ENCODE measurements around the gene TBX1. TPM values are rescaled to one million over a fixed set of nuclear protein-coding genes. Genes with fewer than 3 reads are reported as not detected.

The TBX1 gene
- total RNA-seq, 1 experiment from 2014 or later: 12.8 TPM

DNA sequence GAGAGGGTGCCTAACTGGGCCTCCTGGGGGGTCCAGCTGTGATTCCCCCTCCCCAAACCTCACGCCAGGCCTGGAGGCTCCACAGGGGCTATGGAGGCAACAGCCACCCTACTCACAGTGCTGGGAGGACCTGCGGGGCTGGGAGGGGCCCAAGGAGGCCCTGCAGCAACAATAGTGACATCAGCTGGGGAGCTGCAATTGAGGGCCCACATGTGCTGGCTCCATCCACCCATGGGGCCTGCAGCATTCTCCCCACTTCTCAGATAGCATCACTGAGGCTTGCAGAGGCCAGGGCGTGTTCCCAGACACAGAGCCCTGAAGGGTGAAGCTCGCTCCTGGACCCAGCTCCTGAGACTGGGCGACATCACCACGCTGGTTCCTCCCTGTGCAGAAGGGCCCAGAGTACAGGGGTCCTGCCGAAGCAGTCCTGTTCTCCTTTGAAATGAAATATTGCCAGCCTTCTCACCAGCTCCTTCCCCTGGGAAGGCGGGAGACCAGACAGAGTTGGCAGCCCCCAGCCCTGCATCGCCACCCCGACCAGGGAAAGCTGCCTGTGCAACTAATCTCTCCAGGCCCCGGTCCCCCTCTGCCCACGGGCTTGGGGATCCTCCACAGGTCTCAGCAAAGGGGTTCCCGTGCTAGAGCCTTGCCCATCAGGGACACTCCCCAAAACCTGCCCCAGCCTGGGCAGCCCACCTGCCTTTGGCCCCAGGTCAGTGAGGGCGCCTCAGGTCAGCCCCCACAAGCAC, 8.9 kb upstream of the TBX1 start (continued):
- TF ChIP-seq, protein P1, sequence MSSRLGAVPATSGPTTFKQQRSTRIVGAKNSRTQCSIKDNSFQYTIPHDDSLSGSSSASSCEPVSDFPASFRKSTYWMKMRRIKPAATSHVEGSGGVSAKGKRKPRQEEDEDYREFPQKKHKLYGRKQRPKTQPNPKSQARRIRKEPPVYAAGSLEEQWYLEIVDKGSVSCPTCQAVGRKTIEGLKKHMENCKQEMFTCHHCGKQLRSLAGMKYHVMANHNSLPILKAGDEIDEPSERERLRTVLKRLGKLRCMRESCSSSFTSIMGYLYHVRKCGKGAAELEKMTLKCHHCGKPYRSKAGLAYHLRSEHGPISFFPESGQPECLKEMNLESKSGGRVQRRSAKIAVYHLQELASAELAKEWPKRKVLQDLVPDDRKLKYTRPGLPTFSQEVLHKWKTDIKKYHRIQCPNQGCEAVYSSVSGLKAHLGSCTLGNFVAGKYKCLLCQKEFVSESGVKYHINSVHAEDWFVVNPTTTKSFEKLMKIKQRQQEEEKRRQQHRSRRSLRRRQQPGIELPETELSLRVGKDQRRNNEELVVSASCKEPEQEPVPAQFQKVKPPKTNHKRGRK (CRISPR knock-in tag; IDR thresholded peaks at IDR 0.05; ENCODE audit: borderline replicate concordance): no peak
- no peak for TF ChIP-seq NFE2L1 (CRISPR knock-in tag; IDR thresholded peaks at IDR 0.05)

DNA sequence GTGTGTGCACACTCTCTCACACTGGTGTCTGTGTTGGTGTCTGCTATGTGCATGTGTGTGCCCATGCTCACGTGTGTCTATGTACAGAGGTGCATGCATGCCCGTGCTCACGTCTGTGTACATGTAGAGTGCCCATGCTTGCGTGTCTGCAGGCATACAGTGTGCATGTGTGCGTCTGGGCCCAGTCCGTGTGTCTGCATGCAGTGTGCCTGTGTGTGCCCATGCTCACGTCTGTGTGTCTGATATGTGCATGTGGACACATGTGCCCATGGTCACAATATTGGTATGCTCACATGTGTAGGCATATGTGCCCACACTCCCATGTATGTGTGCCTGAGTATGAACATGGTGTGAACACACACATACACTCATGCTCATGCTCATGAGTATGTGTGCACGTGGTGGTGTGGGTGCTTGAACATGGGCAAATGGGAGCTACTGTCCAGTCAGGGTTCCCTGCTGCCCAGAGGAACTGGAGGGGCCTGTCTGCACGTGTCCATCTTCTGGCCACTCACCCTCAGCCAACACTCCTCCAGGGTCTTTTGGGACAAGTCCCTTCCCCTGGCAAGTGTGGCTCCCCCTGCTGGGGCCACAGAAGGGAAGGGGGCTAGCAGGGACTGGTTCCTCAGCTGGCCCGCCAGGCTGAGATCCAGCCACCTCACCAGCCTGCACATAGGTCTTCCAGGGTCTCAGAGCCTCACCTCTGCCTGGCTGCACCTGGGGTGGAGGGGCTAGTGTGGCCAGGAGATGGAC, 7.3 kb upstream of the TBX1 start:
- H3K4me1 Mint-ChIP-seq: peaks cover 13% of the 10 kb centered on the region
- ATAC-seq: 0 out of 2 replicates have a peak, but pooled peaks have one; percentile 8
- no peaks in the 10 kb centered on the region for H3K9me3 Mint-ChIP-seq
- CTCF ChIA-PET: interaction anchor here (0.6 to 7.5 kb wide), 15 partner anchors 8 to 399 kb away, joined by 3 to 110 read pairs (median 5); partner anchors contain the start of gene GP1BB
- POLR2A ChIA-PET: no interaction called here
- H3K27ac Mint-ChIP-seq: no peak overlapping the region
- no peak overlapping the region for H3K4me3 Mint-ChIP-seq
- DNase-seq (ENCODE audit: low spot score): peak; percentile 48
- peaks cover 67% of the 10 kb centered on the region for H3K27me3 Mint-ChIP-seq (ENCODE audit: low read depth)
- H3K36me3 Mint-ChIP-seq: no peaks in the 10 kb centered on the region
- no peak for TF ChIP-seq FOXJ3 (CRISPR knock-in tag; IDR thresholded peaks at IDR 0.05; ENCODE audit: borderline replicate concordance)
- TF ChIP-seq, protein P2, sequence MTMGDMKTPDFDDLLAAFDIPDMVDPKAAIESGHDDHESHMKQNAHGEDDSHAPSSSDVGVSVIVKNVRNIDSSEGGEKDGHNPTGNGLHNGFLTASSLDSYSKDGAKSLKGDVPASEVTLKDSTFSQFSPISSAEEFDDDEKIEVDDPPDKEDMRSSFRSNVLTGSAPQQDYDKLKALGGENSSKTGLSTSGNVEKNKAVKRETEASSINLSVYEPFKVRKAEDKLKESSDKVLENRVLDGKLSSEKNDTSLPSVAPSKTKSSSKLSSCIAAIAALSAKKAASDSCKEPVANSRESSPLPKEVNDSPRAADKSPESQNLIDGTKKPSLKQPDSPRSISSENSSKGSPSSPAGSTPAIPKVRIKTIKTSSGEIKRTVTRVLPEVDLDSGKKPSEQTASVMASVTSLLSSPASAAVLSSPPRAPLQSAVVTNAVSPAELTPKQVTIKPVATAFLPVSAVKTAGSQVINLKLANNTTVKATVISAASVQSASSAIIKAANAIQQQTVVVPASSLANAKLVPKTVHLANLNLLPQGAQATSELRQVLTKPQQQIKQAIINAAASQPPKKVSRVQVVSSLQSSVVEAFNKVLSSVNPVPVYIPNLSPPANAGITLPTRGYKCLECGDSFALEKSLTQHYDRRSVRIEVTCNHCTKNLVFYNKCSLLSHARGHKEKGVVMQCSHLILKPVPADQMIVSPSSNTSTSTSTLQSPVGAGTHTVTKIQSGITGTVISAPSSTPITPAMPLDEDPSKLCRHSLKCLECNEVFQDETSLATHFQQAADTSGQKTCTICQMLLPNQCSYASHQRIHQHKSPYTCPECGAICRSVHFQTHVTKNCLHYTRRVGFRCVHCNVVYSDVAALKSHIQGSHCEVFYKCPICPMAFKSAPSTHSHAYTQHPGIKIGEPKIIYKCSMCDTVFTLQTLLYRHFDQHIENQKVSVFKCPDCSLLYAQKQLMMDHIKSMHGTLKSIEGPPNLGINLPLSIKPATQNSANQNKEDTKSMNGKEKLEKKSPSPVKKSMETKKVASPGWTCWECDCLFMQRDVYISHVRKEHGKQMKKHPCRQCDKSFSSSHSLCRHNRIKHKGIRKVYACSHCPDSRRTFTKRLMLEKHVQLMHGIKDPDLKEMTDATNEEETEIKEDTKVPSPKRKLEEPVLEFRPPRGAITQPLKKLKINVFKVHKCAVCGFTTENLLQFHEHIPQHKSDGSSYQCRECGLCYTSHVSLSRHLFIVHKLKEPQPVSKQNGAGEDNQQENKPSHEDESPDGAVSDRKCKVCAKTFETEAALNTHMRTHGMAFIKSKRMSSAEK (CRISPR knock-in tag; IDR thresholded peaks at IDR 0.05; ENCODE audit: borderline replicate concordance): no peak
- TF ChIP-seq, protein P3, sequence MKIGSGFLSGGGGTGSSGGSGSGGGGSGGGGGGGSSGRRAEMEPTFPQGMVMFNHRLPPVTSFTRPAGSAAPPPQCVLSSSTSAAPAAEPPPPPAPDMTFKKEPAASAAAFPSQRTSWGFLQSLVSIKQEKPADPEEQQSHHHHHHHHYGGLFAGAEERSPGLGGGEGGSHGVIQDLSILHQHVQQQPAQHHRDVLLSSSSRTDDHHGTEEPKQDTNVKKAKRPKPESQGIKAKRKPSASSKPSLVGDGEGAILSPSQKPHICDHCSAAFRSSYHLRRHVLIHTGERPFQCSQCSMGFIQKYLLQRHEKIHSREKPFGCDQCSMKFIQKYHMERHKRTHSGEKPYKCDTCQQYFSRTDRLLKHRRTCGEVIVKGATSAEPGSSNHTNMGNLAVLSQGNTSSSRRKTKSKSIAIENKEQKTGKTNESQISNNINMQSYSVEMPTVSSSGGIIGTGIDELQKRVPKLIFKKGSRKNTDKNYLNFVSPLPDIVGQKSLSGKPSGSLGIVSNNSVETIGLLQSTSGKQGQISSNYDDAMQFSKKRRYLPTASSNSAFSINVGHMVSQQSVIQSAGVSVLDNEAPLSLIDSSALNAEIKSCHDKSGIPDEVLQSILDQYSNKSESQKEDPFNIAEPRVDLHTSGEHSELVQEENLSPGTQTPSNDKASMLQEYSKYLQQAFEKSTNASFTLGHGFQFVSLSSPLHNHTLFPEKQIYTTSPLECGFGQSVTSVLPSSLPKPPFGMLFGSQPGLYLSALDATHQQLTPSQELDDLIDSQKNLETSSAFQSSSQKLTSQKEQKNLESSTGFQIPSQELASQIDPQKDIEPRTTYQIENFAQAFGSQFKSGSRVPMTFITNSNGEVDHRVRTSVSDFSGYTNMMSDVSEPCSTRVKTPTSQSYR (CRISPR knock-in tag; IDR thresholded peaks at IDR 0.05): no peak
- no peak for TF ChIP-seq GTF2I (CRISPR knock-in tag; conservative IDR thresholded peaks at IDR 0.05)
- TF ChIP-seq SP1 (CRISPR knock-in tag; conservative IDR thresholded peaks at IDR 0.05): no peak
- no peak for TF ChIP-seq EMX1 (CRISPR knock-in tag; IDR thresholded peaks at IDR 0.05)
- TF ChIP-seq, protein P4, sequence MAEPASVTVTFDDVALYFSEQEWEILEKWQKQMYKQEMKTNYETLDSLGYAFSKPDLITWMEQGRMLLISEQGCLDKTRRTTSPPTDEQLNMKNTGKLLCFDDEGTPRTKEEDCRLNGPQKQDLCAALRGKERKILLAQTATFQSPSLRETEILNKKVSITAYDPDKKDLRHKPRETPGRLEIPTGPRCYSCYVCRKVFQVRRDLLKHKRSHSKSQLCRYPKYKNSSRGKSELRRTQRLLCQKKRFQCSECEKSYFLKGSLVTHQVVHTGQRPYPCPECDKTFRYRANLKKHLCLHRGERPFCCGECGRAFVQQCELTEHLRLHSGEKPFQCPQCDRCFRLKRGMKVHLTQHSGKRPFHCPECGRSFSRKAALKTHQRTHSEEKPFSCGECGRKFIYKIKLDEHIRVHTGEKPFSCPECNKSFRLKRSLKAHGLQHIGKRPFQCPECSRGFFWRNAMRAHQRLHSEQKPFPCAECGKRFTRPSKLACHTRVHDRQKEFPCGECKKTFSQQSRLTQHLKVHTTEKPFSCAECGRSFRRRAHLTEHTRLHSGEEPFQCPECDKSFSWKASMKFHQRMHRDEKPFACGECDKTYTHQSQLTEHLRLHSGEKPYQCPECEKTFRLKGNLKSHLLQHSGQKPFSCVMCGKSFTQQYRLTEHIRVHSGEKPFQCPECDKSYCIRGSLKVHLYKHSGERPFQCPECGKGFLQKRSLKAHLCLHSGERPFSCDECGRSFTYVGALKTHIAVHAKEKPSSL (CRISPR knock-in tag; conservative IDR thresholded peaks at IDR 0.05): no peak
- no peak for TF ChIP-seq MYBL2 (CRISPR knock-in tag; IDR thresholded peaks at IDR 0.05)
- TF ChIP-seq, protein P5, sequence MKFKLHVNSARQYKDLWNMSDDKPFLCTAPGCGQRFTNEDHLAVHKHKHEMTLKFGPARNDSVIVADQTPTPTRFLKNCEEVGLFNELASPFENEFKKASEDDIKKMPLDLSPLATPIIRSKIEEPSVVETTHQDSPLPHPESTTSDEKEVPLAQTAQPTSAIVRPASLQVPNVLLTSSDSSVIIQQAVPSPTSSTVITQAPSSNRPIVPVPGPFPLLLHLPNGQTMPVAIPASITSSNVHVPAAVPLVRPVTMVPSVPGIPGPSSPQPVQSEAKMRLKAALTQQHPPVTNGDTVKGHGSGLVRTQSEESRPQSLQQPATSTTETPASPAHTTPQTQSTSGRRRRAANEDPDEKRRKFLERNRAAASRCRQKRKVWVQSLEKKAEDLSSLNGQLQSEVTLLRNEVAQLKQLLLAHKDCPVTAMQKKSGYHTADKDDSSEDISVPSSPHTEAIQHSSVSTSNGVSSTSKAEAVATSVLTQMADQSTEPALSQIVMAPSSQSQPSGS (CRISPR knock-in tag; IDR thresholded peaks at IDR 0.05; ENCODE audit: borderline replicate concordance, low read depth): no peak
- no peak for TF ChIP-seq ZBTB21 (CRISPR knock-in tag; IDR thresholded peaks at IDR 0.05; ENCODE audit: borderline replicate concordance)
- TF ChIP-seq ZNF138 (CRISPR knock-in tag; conservative IDR thresholded peaks at IDR 0.05): no peak
- TF ChIP-seq, protein P6, sequence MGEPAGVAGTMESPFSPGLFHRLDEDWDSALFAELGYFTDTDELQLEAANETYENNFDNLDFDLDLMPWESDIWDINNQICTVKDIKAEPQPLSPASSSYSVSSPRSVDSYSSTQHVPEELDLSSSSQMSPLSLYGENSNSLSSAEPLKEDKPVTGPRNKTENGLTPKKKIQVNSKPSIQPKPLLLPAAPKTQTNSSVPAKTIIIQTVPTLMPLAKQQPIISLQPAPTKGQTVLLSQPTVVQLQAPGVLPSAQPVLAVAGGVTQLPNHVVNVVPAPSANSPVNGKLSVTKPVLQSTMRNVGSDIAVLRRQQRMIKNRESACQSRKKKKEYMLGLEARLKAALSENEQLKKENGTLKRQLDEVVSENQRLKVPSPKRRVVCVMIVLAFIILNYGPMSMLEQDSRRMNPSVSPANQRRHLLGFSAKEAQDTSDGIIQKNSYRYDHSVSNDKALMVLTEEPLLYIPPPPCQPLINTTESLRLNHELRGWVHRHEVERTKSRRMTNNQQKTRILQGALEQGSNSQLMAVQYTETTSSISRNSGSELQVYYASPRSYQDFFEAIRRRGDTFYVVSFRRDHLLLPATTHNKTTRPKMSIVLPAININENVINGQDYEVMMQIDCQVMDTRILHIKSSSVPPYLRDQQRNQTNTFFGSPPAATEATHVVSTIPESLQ (CRISPR knock-in tag; IDR thresholded peaks at IDR 0.05): no peak
- TF ChIP-seq, protein P7, sequence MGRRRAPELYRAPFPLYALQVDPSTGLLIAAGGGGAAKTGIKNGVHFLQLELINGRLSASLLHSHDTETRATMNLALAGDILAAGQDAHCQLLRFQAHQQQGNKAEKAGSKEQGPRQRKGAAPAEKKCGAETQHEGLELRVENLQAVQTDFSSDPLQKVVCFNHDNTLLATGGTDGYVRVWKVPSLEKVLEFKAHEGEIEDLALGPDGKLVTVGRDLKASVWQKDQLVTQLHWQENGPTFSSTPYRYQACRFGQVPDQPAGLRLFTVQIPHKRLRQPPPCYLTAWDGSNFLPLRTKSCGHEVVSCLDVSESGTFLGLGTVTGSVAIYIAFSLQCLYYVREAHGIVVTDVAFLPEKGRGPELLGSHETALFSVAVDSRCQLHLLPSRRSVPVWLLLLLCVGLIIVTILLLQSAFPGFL (CRISPR knock-in tag; IDR thresholded peaks at IDR 0.05; ENCODE audit: borderline replicate concordance): no peak
- TF ChIP-seq, protein P8, sequence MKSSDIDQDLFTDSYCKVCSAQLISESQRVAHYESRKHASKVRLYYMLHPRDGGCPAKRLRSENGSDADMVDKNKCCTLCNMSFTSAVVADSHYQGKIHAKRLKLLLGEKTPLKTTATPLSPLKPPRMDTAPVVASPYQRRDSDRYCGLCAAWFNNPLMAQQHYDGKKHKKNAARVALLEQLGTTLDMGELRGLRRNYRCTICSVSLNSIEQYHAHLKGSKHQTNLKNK (CRISPR knock-in tag; IDR thresholded peaks at IDR 0.05): no peak

Data from WTC11 (cell line).